CD4-positive, alpha-beta T cell treated with Interleukin-4 for 1 hour (primary cell): ENCODE measurements around the gene OXCT2.
A peak's percentile ranks its signal among the peaks of the same experiment; 100 is the strongest.

ENCODE experiments used
- DNase-seq, 2 donors: peaks; one replicate each; pipeline ENCODE4 v3.0.0-alpha.2; 2020 to 2022

Gene OXCT2

DNA sequence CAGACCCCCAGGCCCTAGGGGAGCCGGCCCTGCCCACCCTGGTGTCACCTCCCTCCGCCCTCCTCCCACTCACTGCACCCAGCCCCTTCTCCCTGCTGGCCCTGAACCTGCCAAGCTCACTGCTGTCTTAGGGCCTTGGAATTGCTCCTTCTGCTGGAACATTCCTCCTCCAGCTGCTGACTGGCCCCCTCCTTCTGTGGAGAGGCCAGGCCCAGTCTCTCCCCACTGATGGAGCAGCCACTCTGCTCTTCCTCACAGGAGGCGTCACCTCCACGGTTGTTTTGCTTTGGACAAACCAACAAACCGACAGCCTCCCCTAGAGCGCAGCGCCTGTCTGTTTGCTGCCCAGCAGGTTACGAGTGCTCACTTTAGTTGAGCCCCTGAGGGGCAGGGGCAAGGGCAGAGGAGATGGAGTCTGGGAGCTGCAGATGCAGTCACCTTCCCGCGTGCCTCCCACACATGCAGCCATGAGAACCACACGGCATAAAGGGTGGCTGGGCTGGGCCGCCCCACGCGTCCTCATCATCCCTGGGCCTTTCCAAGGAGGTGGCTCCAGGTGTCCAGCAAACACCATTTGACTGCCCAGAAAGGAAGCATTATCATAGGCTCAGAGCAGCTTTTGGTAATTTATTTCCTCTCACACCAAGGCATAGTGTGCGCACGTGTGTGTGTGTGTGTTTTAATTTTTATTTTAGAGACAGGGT is 9.4 kb downstream of the OXCT2 start:
- DNase-seq, result no peak

DNA sequence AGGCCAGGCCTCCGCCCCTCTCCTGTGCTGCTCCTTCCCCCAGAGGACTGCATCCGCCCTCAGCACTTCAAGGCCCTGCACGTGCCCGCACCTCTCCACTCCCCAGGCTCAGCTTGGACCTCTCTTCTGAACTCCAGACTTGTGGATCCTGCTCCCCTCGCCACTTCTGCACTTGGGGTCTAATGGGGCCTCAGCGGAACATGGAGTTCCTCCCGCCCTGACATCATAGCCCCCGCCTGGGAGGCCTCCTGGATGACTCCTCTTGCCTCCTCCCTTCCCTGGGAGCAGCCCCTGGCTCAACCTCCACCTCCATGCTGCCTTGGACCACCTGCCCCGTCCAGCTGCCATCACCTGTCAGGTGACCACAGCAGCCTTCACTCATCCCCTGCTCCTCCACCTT is 10.1 kb downstream of the OXCT2 start:
- no peak for DNase-seq

DNA sequence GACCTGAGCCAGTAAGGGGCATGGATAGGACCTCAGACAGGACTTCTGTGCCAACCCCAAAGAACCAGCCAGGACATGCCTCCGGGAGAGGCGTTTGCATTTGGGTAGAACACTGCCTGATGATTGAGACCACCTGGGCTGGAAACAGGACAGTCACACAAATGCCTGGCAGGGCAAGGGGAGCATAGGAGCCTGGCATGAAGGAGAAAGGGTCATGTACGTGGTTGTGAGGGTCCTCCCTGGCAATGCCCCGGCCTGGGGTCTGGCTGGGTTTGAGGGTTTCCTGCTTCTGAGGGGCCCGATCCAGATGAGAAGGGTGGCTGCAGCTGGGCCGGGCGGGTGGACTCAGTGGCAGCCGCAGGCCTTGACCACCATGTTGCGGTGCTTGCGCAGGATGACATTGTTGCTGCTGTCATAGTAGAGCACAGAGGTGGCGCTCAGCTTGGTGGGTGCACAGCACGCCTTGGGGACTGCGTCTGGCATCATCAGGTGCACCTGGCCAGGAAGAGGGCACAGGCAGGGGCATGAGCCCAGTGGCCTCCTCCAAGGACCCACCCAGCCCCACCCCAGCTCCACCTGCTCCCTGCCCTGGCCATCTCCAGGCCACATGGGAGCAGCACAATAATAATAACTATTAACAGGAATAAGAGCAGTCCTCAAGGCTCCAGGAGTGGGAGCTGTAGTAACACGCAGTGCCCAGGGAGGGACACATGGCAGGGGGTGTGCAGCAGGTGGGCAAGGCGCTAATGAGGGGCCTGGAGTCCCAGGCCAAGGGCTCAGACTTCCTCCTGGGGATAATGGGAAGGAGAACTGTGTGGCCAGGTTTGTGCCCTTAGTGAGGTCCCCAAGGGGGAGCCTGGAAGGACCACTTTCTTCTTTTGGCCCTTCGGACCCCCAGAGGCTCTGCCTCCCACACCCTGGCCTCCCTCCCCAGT is 10.8 kb downstream of the OXCT2 start:
- no peak for DNase-seq

DNA sequence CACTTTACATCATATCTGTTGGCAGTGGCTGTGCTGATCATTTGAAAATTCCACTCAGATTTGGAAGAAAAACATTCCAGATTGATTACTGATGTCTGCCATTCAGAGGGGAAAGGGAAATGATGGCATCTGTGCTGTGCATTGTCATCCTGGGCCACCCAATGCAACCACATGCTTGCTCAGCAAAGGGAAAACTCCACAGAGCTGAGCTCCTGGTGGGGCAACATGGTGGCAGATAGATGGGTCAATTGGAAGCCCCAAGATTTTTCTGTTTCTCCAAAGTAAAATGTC is 11.8 kb downstream of the OXCT2 start:
- no peak for DNase-seq

DNA sequence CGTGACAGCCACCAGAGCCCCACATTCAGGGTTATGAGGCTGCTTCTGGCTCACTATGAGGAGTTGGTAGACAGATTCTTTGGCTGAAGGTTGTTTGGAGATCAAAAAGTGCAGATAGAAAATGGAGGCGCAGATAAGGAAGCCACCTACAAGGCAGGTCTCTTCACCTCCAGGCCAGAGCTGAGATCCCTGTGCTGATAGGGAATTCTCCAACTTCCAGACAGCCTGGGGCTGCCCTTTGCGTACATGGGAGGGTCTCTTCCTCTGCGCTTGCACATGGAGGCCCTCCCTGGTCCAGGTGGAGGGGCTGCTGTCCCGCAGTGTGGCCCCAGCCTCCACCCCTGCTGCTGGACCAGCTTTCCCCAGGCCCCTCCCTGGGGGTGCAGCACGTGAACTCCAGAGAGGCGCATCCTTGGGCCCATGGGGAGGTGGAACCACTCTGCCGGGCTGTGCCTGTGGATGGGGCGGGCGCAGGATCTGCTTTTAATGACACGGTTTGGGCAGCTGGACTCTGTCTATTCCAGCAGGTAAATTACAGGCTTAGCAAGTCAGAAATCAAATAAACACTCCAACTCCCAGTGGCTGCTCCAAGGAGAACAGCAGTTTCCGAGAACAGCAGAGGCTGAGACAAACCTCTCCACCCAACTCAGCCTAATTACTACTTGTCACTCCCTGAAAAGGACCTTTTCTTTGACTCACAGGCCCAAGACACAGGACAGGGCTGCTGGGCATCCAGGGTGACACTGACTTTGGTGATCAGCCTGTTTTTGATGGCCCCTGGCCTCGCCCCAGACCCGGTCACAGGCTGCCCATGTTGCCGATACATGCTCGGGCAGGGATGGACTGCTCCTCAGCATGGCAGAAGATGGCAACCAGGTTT is 12.4 kb downstream of the OXCT2 start:
- no peak for DNase-seq

DNA sequence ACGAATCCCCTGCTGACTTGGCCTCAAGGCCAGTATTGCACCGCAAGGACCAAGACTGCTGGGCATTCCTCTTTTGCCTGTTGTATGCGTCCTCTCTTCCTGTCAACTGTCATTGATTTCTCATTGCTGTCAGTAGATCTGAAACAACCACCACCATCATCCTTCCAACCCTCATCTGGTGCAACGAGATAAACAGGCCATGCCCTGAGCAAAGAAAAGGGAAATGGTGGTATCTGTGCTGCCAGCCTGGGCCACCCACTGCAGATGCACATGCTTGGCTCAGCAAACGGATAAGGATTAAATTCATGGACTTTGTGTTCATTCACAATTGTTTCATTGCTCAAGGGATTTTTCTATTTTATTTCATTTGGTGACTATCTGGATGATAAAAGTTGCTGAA is 13.6 kb downstream of the OXCT2 start:
- no peak for DNase-seq

DNA sequence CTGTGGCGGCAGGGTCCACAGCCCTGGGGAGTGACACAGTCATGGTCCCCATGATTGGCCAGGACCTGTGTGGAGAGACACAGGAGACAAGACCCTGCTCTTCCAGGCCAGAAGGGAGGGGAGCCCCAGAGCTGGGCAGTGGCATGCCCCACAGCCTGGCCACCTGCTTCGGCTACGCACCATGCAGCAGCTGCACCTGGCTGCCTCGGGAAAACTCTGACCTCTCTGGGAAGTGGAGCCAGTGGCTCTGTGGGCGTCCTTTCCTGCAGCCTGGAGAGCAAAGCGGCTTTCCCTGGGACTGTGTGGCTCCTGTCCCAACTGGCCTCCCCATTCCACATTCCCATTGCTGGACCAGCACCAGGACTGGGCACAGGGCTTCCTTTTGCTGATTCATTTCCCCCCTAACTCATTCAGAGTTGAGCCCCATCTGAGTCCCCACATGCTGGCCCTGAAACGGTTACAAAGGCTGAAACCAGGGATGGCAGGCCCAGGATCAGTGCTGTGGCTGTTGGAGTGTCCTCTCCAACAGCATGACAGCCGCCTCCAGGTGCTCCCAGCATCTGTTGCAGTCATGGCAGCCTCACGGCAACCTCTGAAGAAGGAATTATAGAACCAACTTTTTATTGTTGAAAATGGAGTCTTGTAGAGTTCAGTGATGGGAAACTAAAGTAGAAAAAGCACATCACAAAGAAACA is 15.0 kb downstream of the OXCT2 start:
- no peak for DNase-seq

DNA sequence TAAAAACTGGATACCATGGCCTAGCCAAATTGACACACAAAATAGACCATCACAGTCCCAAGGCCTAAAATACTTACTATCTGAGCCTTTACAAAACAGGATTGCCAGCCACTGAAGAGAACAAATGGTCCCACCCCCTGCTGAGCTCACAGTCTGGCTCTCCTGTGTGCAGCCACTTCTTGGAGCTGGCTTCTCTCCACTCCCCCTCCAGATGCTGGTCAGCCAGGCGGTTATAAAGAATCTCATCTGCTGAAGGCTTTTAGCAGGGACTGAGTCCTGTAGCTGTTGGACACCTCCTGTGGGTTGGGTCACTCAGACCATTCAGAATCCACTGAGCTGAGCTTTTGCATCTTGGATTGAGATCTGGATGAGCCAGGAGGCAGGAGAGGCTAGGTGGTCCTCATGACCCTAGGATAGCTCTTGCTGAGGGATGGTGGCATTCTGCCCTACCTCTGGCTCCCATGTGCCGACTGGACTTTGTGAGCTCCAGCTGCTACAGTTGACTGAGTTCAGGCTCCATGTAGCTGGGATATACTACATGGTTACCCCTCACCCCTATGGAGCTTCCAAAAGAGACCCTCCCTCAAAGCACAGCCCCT is 16.1 kb downstream of the OXCT2 start:
- DNase-seq, result no peak

DNA sequence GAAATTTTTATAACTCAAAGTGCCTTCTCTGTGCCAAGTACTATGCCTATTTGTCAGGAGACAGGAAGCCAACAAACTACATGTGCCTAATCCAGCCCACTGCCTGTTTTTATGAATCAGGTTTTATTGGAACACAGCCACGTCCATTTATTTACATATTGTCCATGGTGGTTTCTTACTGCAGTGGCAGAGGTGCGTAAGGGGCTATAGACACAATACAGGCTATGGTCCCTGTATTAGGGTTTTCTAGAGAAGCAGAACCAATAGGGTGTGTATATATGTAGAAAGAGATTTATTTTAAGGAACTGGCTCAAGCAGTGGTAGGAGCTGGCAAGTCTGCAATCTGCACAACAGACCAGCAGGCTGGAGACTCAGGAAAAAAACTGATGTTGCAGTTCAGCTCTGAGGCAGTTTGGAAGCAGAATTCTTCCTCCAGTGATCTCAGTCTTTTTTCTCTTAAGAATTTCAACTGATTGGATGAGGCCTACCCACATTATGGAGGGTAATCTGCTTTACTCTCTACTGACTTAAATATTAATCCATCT is 17.1 kb downstream of the OXCT2 start:
- DNase-seq, result no peak

DNA sequence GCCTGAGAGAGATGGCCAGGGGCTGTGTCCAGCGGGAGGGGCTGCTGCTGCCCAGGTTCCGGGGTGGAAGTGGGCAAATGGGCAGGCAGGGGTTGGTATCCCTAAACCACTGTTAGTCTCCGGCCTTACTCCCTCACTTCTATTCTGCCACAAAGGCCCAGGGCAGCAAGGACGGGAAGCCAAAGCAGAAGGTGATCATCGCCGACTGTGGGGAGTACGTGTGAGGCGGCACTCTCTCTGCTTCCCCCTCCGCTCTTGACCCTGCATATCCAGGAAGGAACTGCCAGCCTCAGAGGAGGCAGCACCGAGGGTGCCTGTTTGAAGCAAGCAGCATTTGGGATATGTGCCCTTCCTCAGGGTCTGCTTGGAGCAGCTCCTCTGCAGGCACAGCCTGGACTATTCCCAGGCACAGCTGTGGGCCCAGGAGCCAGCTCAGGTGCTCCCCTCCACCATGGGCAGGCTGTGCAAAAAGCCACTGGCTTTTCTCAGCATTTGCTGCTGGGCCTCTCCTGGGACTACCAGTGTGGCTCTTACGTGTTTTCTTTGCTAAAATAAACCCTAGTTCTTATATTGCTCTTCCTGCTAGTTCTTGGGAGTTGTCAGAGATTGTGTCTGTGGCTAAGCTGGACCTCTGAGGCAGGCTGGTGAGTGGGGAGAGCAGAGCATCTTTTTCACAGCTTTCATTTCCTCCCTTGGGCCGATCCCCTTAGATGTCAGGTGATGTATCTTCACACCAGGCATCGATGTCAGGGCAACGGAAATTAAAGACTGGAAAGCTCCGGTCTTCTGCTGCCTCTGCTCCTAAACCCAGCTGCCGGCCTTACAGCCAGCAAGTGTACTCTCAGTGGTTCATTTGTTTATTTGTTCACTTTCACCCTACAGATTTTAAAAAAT is 17.8 kb downstream of the OXCT2 start:
- no peak for DNase-seq

DNA sequence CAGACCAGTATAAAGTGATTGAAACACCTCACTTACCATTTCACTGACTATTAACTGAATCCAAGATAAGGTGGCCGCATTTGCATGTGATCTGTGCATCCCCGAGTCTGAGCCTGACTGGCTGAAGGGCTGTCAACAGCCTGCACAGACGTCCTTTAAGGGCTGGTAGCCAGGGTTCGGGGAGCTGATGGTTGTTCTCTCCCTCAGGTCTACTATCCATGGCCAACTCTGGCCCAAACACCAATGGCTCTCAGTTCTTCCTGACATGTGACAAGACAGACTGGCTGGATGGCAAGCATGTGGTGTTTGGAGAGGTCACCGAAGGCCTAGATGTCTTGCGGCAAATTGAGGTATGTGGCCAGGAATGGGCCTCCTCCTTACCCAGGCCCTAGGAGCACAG is 18.4 kb downstream of the OXCT2 start:
- DNase-seq, result no peak

DNA sequence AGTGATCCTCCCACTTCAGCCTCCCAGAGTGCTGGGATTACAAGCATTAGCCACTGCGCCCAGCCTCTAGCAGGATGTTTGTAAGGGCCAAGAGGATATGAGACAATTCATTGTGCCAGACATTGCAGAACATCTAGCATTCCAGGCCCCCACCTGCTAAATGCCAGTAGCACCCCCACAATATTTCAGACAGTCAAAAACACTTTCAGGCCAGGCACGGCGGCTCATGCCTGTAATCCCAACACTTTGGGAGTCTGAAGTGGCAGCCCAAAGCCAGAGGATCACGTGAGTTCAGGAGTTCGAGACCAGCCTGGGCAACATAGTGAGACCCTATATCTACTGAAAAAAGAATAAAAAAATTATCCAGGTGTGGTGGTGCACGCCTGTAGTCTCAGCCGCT is 19.6 kb downstream of the OXCT2 start:
- no peak for DNase-seq

DNA sequence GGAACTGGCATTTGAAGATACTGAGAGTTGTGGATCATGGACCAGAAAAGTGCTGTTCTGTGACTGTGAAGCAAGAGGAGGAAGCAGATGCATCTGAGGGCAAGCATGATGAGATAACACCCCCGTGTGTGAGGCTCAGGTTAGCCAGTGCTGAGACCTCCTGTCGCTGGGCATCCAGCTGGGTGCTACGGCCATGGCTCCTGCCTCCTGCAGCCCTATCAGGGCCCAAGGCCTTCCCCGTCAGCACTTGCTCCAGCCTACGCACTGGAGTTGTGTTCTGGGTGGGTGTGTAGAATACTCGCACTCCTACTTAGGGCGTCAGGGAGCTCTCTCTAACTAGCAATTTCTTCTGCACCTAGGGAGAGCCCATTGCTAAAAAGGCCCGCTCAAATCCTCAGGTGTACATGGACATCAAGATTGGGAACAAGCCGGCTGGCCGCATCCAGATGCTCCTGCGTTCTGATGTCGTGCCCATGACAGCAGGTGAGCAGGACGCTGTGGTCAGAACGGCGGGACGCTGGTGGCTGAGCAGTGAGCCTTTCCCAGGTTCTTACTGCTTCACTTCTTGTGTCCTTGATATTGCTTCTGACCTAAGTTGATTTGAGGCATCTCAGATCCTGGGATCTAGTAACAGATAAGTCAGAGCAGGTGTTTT is 26.0 kb downstream of the OXCT2 start:
- no peak for DNase-seq

DNA sequence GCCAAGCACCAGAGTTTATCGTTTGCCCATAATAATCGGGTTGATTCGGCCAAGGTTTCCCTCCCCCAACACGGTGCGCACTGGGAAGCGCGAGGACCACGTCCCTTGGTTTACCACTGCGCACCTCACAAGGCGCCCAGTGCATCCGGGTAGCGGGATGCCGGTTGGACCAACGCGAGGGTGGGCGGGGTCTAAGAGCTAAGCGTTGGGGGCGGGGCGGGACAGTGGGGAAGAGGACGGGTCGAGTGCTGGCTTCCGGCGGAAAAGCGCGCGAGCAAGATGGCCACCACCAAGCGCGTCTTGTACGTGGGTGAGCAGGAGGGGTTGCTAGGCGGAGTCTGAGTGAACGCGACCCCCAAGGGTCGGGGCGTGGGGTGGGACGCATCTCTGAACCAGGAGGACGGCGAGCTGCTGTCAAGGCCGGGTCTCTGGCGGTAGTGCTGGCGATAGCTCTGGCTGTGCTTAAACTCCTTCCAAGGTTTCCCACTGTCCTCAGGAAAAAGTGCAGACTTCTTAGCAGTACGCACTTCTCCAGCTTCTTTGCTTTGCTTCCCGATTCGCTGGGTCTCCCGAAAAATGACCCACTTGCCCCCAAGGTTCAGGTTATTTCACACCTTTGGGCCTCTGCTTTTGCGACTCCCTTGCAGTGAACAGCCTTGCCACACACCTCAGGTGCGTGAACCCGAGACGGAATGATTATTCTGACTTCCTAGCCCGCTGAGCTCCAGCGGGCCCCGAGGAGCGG is 32.4 kb downstream of the OXCT2 start, which contains the start of gene PPIE:
TSS of gene PPIE (plus strand) at position 261 of the 745 bp plus-strand sequence. CDS start at position 280, 19 bp downstream.
- DNase-seq, result peak; percentile 94 to 95

DNA sequence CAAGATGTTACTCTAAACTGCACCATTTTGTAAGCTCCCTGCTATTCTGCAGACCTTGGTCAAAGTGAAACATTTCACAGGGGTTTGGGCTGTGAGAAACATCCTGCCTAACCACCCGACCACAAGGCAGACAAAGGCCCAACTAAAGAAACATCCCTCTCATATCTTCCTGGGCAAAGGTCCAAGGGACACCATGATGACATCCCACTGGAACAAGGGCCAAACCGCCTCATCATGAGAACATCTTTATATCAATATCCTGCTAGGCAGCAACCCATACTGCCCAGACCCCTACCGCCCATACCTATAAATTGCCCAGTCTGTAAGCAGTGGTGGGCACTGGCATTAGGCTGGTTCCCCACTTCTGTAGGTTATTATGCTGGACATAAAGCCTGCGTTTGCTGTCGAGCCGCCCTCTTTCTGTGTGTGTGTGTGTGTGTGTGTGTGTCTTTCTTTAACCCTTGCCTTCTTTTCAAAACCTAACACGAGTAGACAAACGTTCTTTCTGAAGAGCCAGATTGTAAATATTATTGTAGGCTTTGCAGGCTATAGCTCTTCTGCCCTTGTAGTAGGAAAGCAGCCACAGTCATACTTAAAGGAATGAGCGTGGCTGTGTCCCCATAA is 33.5 kb downstream of the OXCT2 start:
- DNase-seq, result no peak

DNA sequence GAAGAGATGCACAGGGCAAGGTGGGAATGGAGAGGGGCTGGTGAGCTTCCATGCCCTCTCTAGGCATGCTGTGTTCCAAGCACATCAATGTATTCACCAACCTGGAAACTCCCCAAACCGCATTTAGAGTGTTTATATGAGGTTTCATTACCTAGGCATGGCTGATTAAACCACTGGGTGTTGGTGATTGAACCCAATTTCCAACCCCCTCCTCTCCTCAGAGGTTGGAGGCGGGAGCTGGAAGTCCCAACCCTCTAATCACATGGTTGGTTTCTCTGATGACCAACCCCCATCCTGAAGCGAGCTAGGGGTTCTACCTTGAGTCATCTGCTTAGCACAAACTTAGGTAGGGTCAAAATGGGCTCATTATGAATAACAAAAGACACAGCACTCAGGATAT is 35.4 kb downstream of the OXCT2 start:
- no peak for DNase-seq

DNA sequence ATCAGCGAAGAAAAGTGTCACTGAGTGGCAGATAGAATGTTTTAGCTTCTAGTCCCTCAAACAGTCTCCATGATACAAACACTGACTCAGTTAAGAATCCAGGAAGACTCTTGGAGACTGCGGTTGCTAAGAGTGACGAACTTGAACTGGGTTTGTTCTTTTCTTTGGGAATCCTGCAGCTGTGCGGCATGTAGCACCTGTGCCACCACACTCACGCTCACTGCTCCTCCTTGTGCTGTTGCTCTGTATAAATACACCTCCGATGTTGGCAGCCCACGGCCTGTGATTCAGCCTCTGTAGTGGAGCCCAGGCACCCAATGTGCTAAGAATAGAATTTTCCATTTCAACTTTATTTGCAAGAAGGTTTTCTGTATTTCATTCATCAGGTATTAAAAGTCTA is 38.0 kb downstream of the OXCT2 start:
- DNase-seq, result no peak

DNA sequence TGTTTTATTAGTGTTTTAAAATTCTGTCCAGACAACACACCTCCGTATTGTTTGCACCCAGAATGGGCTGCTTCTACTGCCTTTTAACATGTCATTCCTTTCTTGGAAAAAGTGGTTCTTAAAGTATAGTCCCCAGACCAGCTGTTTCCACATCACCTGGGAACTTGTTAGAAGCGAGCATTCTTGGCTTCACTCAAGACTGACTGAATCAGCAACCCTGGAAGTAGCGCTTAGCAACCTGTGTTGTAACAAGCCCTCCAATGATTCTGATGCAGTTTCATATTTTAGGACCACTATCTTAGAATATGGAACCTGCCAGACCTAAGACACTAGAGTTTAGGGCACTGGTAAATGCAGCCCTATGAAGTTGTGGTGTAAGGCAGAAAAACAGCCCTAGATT is 38.4 kb downstream of the OXCT2 start:
- no peak for DNase-seq

DNA sequence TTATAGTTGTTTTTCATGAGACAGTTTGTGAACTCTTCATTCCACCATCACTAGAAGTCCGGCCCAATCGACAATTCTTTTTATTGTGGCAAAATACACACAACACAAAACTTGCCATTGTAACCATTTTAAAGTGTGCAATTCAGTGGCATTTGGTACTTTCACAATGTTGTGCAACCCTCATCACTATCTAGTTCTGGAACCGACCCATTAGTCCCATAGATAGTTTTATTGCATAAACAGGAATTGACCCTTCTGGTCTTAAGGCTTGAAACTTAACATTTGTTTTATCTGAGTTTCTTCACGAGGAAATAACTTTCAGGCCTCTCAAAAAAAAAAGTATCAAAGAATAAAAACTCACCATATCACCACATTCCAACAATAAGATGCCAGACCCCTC is 41.3 kb downstream of the OXCT2 start:
- no peak for DNase-seq
